Esophagus squamous epithelium (tissue), 4 donors: ENCODE data around the gene ITGB8.

Experiments used
- CTCF ChIP-seq, 6 experiments: fragments of 450-650 bp in 4 of 6; fragments of 200-600 bp in 2 of 6; sonication (generic) in 2 of 6; IDR thresholded peaks; one replicate each; pipeline ENCODE4 v1.5.1; 2016 to 2019; ENCODE audit warnings: antibody characterized with exemption in 6 of 6, mild to moderate bottlenecking in 4 of 6, moderate library complexity in 4 of 6
- POLR2A ChIP-seq, 4 donors: fragments of 450-650 bp; IDR thresholded peaks; one replicate each; pipeline ENCODE4 v1.6.1; 2017; ENCODE audit warnings: antibody characterized with exemption in 4 of 4, mild to moderate bottlenecking in 4 of 4, moderate library complexity in 3 of 4

- TF ChIP-seq CTCF (IDR thresholded peaks at IDR 0.05) (no peak), POLR2A (IDR thresholded peaks at IDR 0.05) (no peak)
Observed at GRCh38 chr7:20288036-20288435, 42.7 kb upstream of the ITGB8 start.
